ENCODE measurements around the gene C11orf42.

Gene C11orf42

DNA sequence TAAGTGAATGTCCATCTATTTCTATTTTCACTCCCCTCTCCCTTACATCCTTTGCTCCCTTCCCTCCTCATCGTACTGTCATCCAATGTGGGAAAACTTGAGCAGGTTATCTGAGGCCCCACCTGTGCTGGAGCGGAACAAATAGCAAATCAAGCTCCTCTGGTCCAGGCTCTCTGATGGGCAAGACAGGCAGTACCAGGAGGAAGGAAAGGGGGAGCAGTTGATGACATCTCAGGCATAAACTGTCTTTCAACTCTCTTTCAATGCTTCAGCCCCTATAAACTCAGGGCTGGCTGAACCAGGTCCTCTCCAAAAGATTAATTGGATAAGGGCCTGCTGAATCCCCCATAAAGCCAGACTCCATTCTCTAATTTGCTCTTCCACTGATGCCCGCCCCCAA lies 52.8 kb downstream of the C11orf42 start:
- DNase-seq (ENCODE audit: low read depth in 2 of 2) = no peak

DNA sequence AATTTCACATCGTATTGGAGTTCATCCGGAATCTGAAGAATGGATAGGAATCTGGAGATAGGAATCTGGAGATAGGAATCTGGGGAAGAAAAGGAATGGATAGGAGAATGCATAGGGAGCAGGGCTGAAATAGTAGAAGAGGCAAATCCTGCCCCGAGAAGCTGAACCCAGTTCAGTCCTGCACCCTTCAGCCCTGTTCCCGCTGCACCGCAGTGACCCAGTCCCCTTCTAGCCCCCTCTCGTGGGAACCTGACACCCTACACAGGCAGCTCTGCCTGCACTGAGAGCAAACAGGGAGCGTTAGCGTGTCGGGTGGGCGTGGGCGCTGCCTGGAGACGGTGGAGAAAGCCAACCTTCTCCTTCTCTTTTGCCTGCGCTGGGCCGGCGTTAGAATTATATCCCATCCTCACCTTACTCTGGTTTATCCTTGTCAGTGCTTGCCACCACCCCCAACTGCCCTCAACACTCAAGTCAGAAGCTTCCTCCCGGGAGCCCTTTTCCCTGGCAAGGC lies 53.3 kb downstream of the C11orf42 start:
- no peak for DNase-seq (ENCODE audit: low read depth in 2 of 2)

DNA sequence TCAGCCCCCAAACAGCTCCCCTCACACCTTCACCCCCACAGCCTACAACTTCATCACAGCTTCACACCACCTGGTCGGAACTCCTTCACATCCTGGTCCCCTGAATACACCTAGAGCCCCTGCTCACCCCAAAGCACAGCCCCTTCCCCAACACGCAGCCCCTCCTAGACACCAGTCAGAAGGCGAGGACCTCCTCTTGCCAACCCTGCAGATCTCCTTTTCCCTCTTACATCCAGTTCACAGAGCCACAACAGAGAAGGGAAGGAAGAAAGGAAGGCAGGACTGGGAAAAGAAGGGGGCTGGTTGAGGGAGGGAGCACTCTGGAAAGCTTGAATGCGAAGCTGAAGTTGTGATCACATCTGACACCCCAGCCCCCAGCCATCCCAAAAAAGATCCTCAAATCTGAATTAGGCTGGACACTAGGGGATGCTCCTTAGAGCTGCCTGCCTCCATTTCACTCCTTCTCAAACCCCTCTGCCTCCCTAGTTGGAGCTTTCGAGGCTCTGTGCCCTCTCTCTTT lies 54.9 kb downstream of the C11orf42 start:
- no peak for DNase-seq (ENCODE audit: low read depth in 2 of 2)
